Activated T-helper 1 cell treated with anti-CD3 and anti-CD28 coated beads, Interleukin-12 subunit alpha, Interleukin-12 subunit beta, Interleukin-2, Interleukin-4 antibody, amounts not matched to agents 30 ng/mL and 10 ng/mL and 1 ng/mL, durations not matched to agents 14 hours and 24 hours and 36 hours (primary cell): ENCODE results near the gene PANK4. TPM values are rescaled to one million over a fixed set of nuclear protein-coding genes. Genes with fewer than 3 reads are reported as not detected.

Experiments used
- DNase-seq: peaks from one replicate; pipeline ENCODE4 v3.0.0; 2021; ENCODE audit warnings: low spot score
- H3K27ac Mint-ChIP-seq: one replicate; pipeline ENCODE4 v1.8.0; 2021; ENCODE audit warnings: mild to moderate bottlenecking, mixed read lengths
- H3K27me3 Mint-ChIP-seq: one replicate; pipeline ENCODE4 v1.8.0; 2022; ENCODE audit warnings: mild to moderate bottlenecking, moderate library complexity, mixed read lengths; ENCODE audit not compliant: insufficient read depth
- H3K36me3 Mint-ChIP-seq: one replicate; pipeline ENCODE4 v1.8.0; 2021; ENCODE audit warnings: low read depth, mixed read lengths
- H3K4me1 Mint-ChIP-seq: one replicate; pipeline ENCODE4 v1.8.0; 2021; ENCODE audit warnings: low read depth, mixed read lengths
- H3K4me3 Mint-ChIP-seq: one replicate; pipeline ENCODE4 v1.8.0; 2021; ENCODE audit warnings: mild to moderate bottlenecking, moderate library complexity, mixed read lengths
- H3K9me3 Mint-ChIP-seq: one replicate; pipeline ENCODE4 v1.8.0; 2021; ENCODE audit warnings: mixed read lengths
- intact Hi-C: fragments of 100-400 bp; cut with micrococcal nuclease; formaldehyde crosslinking; loops from one replicate; pipeline ENCODE4 v1.15.1; 2024
- total RNA-seq: library from RNA; stranded (reverse); gene quantifications from 2 replicates; pipeline ENCODE4 v1.2.3, GENCODE V29; 2022

Gene PANK4
- total RNA-seq, 1 donor from 2014 or later: 65.6 TPM

DNA sequence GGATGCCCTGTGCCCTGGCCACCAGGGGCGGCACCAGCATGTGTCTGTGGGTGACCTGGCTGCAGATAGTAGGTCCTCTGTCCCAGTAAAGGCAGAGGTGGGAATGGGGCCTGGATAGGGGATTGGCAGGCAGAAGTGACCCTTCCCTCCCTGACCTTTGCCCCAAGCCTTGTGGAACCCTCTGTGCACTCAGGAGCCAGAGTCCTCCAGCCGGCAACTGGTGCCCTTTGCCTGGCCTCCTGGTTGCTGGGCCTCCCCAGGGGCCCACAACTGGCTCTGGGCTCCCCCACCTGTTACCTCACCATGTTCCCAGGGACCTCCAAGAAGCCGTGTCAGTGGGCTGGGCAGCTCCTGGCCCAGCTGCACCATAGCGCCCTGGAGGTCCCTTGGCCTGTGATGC lies 40.4 kb downstream of the PANK4 start:
- intact Hi-C loops: no loop called here

DNA sequence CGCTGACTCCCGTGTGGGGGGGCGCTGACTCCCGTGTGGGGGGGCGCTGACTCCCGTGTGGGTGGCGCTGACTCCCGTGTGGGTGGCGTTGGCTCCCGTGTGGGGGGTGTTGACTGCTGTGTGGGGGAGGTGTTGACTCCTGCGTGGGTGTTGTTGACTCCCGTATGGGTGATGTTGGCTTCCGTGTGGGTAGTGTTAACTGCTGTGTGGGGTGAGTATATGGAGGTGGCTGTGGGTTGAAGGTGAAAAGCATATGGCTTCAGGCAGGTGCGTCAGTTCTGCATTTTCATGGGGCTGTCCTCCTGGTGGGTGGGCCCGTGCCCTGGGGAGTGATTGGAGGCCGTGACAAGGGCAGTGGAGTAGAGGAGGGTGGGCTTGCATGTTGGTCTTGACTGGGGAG lies 42.4 kb downstream of the PANK4 start:
- H3K9me3 Mint-ChIP-seq: peaks cover 13% of the 10 kb centered on the region

More for the DNA sequence above, 40.4 kb downstream of the PANK4 start:
- no peak overlapping the region for H3K4me3 Mint-ChIP-seq
- H3K36me3 Mint-ChIP-seq: peaks cover 6% of the 10 kb centered on the region
- no peaks in the 10 kb centered on the region for H3K27me3 Mint-ChIP-seq
- peaks cover 6% of the 10 kb centered on the region for H3K4me1 Mint-ChIP-seq
- H3K27ac Mint-ChIP-seq: no peak overlapping the region
- DNase-seq: no peak
- H3K9me3 Mint-ChIP-seq: peaks cover 14% of the 10 kb centered on the region

DNA sequence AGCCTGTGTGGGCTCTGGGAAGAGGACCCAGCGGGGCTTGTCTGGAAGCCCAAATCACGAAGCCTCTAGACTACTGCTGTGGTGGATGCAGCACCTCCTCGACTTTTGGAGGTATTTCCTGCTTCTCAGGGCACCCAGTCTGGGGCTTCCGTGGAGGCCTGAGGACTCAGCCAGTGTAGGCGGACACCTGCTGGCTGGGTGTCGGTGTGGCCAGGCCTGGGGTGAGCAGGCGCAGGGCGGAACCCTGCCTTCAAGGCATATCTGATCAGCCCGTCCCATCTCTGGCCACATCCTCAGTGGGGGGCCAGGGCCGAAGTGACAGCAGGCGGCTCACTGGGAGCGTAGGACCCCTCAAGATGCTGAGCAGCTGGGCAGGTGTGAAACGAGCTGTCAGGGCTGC lies 43.4 kb downstream of the PANK4 start:
- intact Hi-C loops: no loop called here
- peaks cover 6% of the 10 kb centered on the region for H3K9me3 Mint-ChIP-seq
- no peak overlapping the region for H3K27ac Mint-ChIP-seq

More for the DNA sequence above, 42.4 kb downstream of the PANK4 start:
- no peak overlapping the region for H3K4me3 Mint-ChIP-seq
- H3K36me3 Mint-ChIP-seq: peaks cover 6% of the 10 kb centered on the region
- H3K4me1 Mint-ChIP-seq: peaks cover 6% of the 10 kb centered on the region
- DNase-seq: no peak
- intact Hi-C loops: no loop called here
- no peak overlapping the region for H3K27ac Mint-ChIP-seq
- H3K27me3 Mint-ChIP-seq: no peaks in the 10 kb centered on the region

DNA sequence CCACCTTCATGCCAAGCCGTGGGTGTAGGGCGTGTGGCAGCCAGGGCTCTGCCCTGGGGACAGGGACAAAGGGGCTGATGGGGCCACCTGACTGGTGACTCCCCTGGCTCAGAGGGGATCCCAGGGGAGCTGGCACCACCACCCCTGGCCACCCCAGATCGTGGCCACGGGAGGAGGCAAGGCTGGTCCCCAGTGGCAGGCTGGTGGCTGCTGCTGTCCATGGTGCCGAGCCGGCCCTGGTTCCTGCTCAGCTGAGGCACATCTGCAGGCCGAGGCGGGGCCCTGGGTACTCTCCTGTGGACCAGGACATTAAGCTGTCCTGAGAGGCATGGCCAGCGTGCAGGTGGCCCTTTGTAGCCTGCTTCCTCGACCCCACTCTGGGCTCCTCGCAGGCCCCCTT lies 43.8 kb downstream of the PANK4 start:
- Mint-ChIP-seq H3K9me3 (peaks cover 2% of the 10 kb centered on the region), H3K4me3 (no peak overlapping the region), H3K4me1 (peaks cover 6% of the 10 kb centered on the region), H3K27ac (no peak overlapping the region), H3K36me3 (peaks cover 1% of the 10 kb centered on the region), H3K27me3 (no peaks in the 10 kb centered on the region)
- no peak for DNase-seq
- intact Hi-C loops: no loop called here

More for the DNA sequence above, 43.4 kb downstream of the PANK4 start:
- DNase-seq: no peak
- H3K27me3 Mint-ChIP-seq: no peaks in the 10 kb centered on the region
- H3K36me3 Mint-ChIP-seq: peaks cover 6% of the 10 kb centered on the region
- no peak overlapping the region for H3K4me3 Mint-ChIP-seq
- peaks cover 6% of the 10 kb centered on the region for H3K4me1 Mint-ChIP-seq

DNA sequence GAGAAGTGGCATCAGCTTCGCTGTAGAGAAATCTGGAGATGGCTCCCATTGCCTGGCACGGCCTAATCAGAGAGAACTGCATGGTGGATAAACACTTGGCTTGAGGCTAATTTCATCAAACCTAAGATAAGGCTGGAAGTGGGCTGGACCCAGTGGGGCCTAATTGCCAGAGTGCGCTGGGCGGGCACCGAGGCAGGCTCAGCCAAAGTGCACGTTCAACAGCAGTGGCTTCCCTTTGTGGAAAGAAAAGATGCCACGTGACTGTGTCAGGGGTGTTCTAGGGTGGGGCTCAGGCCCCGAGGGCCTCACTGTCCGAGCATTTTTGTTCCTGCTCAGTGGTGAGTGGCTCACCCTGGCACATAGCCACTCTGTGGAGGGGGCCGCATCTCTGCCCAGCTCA lies 44.5 kb downstream of the PANK4 start:
- H3K27ac Mint-ChIP-seq: no peak overlapping the region
- no peaks in the 10 kb centered on the region for H3K9me3 Mint-ChIP-seq
- H3K27me3 Mint-ChIP-seq: no peaks in the 10 kb centered on the region
- no peak overlapping the region for H3K4me3 Mint-ChIP-seq
- H3K4me1 Mint-ChIP-seq: peaks cover 6% of the 10 kb centered on the region
- intact Hi-C loops: no loop called here
- no peaks in the 10 kb centered on the region for H3K36me3 Mint-ChIP-seq
- no peak for DNase-seq

DNA sequence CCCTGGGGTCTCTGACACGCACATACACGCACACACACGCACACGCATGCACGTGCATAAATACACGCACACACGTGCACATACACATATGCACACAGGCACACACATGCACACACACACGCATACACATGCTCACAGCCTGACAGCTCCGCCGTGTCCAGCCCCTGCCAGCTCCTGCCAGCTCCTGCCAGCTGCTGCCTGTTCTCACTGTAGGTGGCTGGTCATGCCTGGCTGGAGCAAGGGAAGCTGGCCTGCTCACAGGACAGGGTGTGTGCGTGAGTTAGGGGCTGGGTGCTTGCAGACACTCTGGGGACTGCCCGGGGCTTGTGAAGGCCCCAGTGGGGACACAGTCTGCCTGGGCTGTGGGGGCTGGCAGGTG lies 45.4 kb downstream of the PANK4 start:
- intact Hi-C loops: no loop called here
- no peaks in the 10 kb centered on the region for H3K27me3 Mint-ChIP-seq
- no peak overlapping the region for H3K27ac Mint-ChIP-seq

DNA sequence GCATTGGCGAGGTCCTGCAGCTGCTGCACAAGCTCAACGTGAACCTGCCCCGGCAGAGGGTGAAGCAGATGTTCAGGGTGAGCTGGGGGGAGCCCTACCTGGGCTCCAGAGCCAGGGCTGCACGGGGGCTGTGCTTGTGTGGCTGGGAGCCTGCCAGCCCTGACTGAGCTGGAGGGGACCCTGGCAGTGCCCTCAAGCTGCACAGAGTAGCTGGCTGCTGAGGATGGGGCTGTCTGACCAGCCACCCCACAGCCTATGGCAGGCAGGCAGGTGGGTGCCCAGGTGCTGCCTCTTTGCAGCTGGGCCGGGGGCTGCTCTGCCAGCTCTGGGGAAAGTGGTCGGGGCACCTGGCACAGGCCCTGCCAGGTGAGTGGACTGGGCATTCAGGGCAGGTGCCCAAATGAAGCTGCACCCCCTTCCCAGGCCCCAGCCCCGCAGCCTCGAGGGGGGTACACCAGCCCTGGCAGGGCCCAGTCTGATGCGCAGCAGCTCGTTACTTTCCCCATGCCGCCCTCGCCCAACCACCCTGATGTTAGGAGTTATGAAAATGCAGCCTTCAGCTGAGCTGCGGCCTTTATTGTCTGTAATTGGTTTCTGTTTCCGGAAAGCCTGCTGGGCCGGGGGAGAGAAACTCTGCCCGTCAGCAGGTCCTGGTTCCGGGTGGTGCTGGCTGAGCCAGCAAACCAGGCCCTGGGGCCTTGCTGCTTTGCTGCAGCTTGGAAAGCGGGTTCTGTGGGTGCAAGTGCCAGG lies 46.0 kb downstream of the PANK4 start:
- Mint-ChIP-seq H3K27me3 (no peaks in the 10 kb centered on the region), H3K4me3 (no peak overlapping the region), H3K36me3 (no peaks in the 10 kb centered on the region), H3K4me1 (peaks cover 6% of the 10 kb centered on the region), H3K9me3 (no peaks in the 10 kb centered on the region), H3K27ac (no peak overlapping the region)
- intact Hi-C loops: no loop called here
- no peak for DNase-seq

More for the DNA sequence above, 45.4 kb downstream of the PANK4 start:
- no peaks in the 10 kb centered on the region for H3K9me3 Mint-ChIP-seq
- H3K4me3 Mint-ChIP-seq: no peak overlapping the region
- DNase-seq: no peak
- no peaks in the 10 kb centered on the region for H3K36me3 Mint-ChIP-seq
- peaks cover 6% of the 10 kb centered on the region for H3K4me1 Mint-ChIP-seq

DNA sequence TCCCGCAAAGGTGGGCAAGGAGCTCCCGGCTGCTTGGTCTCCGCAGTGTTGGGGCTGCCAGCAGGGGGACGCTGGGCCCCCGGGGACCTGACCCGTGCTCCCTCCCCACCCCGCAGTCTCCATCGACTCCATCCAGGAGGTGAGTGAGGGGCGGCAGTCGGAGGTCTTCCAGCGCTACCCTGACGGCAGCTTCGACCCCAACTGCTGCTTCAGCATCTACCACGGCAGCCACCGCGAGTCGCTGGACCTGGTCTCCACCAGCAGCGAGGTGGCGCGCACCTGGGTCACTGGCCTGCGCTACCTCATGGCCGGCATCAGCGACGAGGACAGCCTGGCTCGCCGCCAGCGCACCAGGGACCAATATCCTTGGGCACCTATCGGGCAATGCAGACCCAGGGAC lies 46.8 kb downstream of the PANK4 start:
- H3K4me3 Mint-ChIP-seq: no peak overlapping the region
- intact Hi-C loops: no loop called here

DNA sequence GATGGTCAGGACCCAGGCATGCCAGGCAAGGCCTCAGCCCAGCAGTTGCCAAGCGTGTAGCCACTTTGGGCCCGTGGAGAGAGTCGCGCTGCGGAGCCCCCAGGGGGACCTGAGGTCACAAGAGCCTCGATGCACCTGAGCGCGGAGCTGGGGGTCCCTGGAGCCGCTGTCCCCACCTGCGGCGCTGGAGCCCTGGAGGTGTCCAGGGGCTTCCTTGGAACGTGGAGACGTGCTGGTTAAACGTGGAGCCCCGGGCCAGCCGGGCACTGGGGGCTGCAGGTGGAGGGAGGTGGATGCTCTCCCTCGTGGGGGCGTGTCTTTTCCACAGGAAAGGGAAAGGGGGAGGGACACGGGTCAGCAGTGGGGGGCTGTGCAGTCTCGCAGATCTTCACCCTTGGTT lies 47.2 kb downstream of the PANK4 start:
- Mint-ChIP-seq H3K4me1 (peaks cover 4% of the 10 kb centered on the region), H3K36me3 (no peaks in the 10 kb centered on the region), H3K27me3 (no peaks in the 10 kb centered on the region), H3K9me3 (no peaks in the 10 kb centered on the region), H3K4me3 (no peak overlapping the region), H3K27ac (no peak overlapping the region)
- intact Hi-C loops: no loop called here
- no peak for DNase-seq

More for the DNA sequence above, 46.8 kb downstream of the PANK4 start:
- H3K27me3 Mint-ChIP-seq: no peaks in the 10 kb centered on the region
- DNase-seq: no peak
- peaks cover 6% of the 10 kb centered on the region for H3K4me1 Mint-ChIP-seq
- no peaks in the 10 kb centered on the region for H3K36me3 Mint-ChIP-seq
- H3K9me3 Mint-ChIP-seq: no peaks in the 10 kb centered on the region
- no peak overlapping the region for H3K27ac Mint-ChIP-seq

DNA sequence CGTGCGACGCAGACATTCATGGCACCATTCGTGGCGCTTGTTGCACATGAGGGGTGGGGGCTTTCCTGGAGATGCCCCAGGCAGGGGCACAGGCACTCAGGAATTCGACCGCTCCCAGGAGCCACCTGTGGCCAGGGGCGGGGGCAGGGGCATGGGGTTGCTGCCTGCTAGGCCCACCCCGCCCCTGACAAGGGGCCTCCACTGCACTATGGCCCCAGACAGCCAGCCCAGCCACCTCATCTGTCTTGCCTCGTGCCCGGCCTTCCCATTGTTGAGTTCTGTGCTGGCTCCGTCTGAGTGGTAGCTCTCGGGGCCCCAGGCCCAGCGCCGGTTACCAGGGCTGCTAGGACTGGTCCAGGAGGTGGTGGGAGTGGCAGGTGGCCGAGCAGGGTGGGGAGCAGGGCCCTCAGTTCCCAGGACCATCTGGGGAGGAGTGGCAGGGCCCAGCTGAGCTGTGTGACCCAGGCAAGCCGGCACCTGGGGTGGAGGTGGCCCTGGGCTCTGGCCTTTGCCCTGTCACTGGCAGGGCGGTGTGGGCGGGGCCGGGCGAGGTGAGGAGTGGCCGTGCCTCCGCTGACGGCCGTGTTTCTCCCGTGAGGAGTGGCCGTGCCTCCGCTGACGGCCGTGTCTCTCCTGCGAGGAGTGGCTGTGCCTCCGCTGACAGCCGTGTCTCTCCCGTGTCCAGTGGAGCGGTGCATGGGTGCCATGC lies 48.5 kb downstream of the PANK4 start:
- intact Hi-C loops: no loop called here
- no peaks in the 10 kb centered on the region for H3K4me1 Mint-ChIP-seq
- no peak overlapping the region for H3K4me3 Mint-ChIP-seq
- no peaks in the 10 kb centered on the region for H3K9me3 Mint-ChIP-seq
- no peak overlapping the region for H3K27ac Mint-ChIP-seq
- DNase-seq: no peak
- no peaks in the 10 kb centered on the region for H3K27me3 Mint-ChIP-seq
- no peaks in the 10 kb centered on the region for H3K36me3 Mint-ChIP-seq

DNA sequence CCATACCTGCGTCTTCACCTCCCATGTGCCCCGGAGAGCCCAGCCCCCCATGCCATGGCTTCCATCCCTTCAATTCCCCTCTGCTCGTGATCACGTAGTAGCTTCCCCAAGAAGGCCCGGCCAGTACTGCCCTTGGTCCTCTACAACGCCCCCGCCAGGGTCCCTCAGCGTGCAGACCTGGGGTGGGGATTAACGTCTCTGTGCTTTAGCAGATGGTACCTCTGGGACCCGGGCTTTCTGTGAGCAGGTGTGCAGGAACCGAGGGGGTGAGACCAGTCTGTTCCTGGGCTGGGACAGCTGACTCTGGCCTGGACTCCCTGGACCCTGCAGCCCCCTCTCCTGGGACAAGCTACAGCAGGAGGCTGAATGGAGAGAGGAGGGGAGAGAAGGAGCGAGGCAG lies 49.1 kb downstream of the PANK4 start:
- Mint-ChIP-seq H3K4me3 (no peak overlapping the region), H3K4me1 (no peaks in the 10 kb centered on the region), H3K9me3 (no peaks in the 10 kb centered on the region), H3K27ac (no peak overlapping the region), H3K27me3 (no peaks in the 10 kb centered on the region), H3K36me3 (no peaks in the 10 kb centered on the region)
- intact Hi-C loops: no loop called here
- no peak for DNase-seq

DNA sequence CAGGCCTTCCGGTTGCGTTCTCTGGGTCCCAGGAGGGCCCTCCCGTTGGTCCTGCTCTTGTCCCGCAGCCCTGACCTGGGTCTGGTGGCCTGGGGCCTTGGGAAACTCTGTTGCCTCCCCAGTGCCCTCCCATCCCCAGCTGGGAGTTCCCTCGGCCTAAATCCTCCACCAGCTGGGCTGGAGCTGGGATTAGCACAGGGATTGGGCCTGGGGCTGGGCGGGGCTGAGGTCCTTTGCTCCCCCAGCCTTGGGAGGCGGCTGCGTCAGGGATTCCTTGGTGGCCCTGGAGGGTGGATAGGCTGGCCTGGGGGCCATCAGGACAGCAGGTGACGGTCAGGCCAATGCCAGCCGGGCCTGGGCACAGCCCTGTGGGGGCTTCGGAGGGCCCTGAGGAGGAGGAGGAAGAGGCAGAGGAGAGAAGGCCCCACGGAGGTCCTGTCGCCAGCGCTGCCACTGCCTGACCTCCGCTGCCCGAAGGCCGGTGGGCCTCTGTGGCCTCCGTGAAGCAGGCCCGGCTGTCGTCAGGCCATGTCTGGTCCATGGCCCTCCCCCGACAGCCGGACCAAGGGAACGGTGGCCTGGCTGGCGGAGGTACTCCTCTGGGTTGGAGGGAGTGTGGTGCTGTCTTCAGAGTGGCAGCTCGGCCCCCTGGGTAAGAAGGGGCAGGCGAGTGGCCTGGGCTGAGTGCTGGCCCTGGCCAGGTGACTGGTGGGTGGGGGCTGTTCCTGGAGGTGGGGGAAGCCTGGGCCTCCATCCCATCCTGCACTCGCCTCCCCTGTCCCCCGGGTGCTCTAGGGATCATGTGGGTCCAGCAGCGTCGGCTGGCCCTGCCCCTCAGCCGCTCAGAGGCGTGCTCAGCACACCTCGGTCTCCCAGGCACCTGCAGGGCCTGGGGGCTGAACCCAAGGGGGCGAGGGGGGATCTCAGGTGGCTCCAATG lies 50.1 kb downstream of the PANK4 start, which contains the start of gene PLCH2:
Gene PLCH2 (plus strand): TSS at position 229 of the 939 bp plus-strand sequence. CDS start 300 bp downstream, at position 529.
- no peaks in the 10 kb centered on the region for H3K36me3 Mint-ChIP-seq
- intact Hi-C loops: no loop called here
- H3K27ac Mint-ChIP-seq: no peak within 1 kb of the TSS
- no peak for DNase-seq
- H3K4me3 Mint-ChIP-seq: no peak within 1 kb of the TSS
- H3K4me1 Mint-ChIP-seq: no peaks in the 10 kb centered on the region
- H3K27me3 Mint-ChIP-seq: no peaks in the 10 kb centered on the region
- no peaks in the 10 kb centered on the region for H3K9me3 Mint-ChIP-seq
